NCI-H460 (cell line): ENCODE data around the gene LPAR3. TPM values are rescaled to one million over a fixed set of nuclear protein-coding genes. Genes with fewer than 3 reads are reported as not detected.

Experiments
- DNase-seq: peaks from one replicate; pipeline ENCODE4 v3.0.0-alpha.2; 2016; ENCODE audit warnings: low read depth; ENCODE audit errors: extremely low read depth
- total RNA-seq: library from RNA; depleted of rRNA; stranded (reverse); fragments of >200 nt; shearing (Covaris generic); gene quantifications from 2 replicates; pipeline ENCODE4 v1.2.3, GENCODE V29; 2014; rRNA removed

Gene LPAR3
- total RNA-seq, 1 experiment from 2014 or later = 0.57 TPM

GRCh38 chr1:84780000-84780716, 112.8 kb downstream of the LPAR3 start:
- DNase-seq = no peak

- no peak for DNase-seq
These were observed 116.4 kb downstream of the LPAR3 start for GRCh38 chr1:84776639-84777038.

- DNase-seq = no peak
These were observed 117.5 kb downstream of the LPAR3 start for GRCh38 chr1:84775535-84775920.

- no peak for DNase-seq
These were observed 118.1 kb downstream of the LPAR3 start for GRCh38 chr1:84774669-84775534.

GRCh38 chr1:84773933-84774497, 119.0 kb downstream of the LPAR3 start:
- DNase-seq = no peak

- DNase-seq = no peak
These were observed 119.8 kb downstream of the LPAR3 start for GRCh38 chr1:84773195-84773594.

GRCh38 chr1:84772428-84772943, 120.5 kb downstream of the LPAR3 start:
- peak; percentile 68 for DNase-seq

GRCh38 chr1:84771895-84772294, 121.1 kb downstream of the LPAR3 start:
- no peak for DNase-seq

GRCh38 chr1:84770481-84770880, 122.5 kb downstream of the LPAR3 start:
- no peak for DNase-seq

- DNase-seq = no peak
These were observed 123.4 kb downstream of the LPAR3 start for GRCh38 chr1:84769636-84770035.

- no peak for DNase-seq
These were observed 124.4 kb downstream of the LPAR3 start for GRCh38 chr1:84768634-84769033.

GRCh38 chr1:84763912-84764680, 128.9 kb downstream of the LPAR3 start:
- DNase-seq = no peak

- no peak for DNase-seq
These were observed 130.3 kb downstream of the LPAR3 start for GRCh38 chr1:84762664-84763063.

Other genes with a start within 250 kb of the LPAR3 start
- 15.1 and 19.5 TPM in 2 replicates for gene SSX2IP, start 202.7 kb downstream of the LPAR3 start, total RNA-seq
- 7.6 and 9.8 TPM in 2 replicates for gene MCOLN2, start 103.9 kb upstream of the LPAR3 start, total RNA-seq
- gene MCOLN3, start 155.3 kb upstream of the LPAR3 start, total RNA-seq = 0.49 and 0.67 TPM in 2 replicates